HG02571 (cell line): ENCODE results near the gene CD79A.
"Not testable (repeated sequence)": the region's sequence is repeated elsewhere in the genome, so short reads cannot be mapped to it uniquely, and the experiment has no call there.

Source experiments
- ATAC-seq: cut with Tn5 transposase; IDR thresholded peaks from one replicate; pipeline ENCODE4 v1.9.1; 2021; ENCODE audit warnings: mild to moderate bottlenecking, moderate library complexity; ENCODE audit not compliant: unreplicated experiment

CD79A gene

DNA sequence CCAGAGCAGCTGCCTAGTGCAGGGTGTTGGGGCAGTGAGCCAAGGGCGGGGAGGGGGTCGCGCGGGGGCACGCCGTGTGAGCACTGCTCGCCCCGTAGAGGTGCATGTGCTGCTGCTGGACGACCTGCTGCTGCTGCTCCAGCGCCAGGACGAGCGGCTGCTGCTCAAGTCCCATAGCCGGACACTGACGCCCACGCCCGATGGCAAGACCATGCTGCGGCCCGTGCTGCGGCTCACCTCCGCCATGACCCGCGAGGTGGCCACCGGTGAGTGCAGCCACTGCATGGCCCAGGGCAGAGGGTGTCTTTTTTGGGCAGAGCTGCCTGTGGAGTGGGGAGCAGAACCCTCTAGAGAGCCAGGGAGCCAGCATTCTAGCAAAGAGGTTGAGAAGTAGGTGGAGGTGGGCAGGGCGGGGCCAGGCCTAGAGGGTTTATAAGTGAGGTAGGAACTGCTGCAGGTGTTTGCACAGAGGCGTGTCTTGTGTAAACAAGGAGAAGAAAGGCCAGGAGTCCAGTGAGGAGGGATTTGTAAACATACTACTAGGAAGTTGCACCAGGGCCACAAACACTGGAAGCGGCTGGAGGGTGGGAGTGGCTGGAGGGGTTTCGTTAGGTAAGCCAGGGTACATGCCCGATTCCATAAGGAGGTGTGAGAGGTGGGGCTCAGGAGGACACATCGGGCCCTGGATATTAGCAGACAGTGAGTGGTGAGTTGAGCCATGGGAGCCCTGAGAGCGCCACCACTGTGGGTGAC is 27.2 kb downstream of the CD79A start:
- ATAC-seq, result no peak

GRCh38 chr19:41905273-41906002 is 28.4 kb downstream of the CD79A start:
- no peak for ATAC-seq

GRCh38 chr19:41906271-41906670 is 29.2 kb downstream of the CD79A start:
- no peak for ATAC-seq

- no peak for ATAC-seq
These were observed 30.0 kb downstream of the CD79A start for GRCh38 chr19:41906916-41907680.

DNA sequence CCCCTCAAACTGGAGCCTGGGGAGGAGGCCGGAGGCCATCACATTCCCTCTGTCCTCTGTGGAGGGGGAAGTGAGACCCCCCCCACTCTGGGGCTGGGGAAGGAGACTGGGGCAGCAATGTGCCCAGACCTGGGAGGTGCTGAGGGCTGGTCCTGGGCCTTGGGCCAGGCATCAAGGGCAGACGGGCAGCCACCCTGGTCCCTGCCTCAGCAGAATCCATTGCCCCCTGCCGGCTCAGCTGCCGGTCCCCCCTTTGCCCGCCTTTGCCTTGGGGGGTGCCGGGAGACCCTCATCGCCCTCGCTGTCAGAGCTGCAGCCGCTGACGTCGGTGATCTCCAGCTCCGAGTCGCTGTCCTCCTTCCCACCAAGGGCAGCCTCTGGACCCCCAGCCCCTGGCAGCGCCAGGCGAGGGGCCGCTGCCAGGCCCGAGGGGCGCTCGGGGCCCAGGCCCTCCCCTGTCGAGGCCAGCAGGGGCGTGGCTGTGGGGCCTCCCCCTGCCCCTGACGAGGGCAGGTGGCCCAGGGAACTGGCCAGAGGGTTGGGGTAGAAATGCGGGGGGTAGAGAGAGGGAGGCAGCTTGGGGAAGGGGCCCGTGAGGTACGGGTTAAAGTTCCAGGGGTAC is 31.0 kb downstream of the CD79A start:
- ATAC-seq, result no peak

DNA sequence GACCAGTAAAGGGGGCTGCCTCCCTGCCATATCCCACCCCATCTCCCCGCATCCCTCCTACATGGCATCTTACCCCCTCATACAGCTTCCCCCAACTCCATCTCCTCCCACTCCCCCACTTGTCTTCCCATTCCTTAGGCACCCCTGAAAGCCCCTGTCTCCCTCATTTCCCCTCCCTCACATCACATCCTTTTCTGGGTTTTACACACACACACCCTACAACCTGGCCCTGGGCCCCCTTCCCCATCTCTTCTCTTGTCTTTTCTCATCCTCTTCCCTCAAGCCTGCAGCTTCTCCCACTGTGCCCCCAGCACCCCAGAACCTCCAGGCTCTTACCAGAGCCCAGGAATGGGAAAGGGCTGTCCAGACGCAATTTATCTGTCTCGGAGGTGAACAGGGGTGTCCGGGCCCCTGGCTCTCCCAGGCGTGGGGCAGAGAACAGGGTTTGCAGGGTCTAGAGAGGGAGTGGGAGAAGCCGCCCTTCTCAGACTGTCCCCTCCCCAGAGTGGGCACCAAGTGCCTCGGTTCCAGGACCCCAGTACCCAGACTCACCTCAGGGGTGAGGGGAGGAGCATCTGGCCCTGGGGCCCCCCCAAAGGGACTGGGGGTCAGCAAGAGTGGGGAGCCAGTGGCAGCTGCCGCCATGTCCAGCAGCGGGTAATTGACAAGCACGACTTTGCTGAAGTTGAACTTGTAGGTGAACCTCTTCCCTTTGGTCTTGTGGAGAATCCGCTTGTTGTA is 31.8 kb downstream of the CD79A start:
- no peak for ATAC-seq

DNA sequence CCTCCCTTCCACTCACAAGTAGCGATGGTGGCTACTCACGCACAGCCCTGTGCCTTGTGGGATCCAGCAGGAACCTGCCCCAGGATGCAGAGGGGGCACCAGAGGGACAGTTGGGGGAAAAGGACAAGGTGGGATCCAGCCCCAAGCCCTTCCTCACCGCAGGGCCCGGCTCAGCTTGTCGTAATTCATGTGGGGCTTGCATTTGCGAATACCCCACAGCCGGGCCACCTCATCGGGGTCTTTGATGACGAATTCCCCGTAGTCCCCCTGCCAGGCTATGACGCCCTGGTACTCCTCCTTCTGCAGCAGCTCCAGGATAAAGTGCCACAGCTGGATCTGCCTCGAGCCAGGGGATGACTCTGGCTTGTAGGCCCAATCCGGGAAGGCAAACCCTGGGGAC is 32.6 kb downstream of the CD79A start:
- no peak for ATAC-seq

DNA sequence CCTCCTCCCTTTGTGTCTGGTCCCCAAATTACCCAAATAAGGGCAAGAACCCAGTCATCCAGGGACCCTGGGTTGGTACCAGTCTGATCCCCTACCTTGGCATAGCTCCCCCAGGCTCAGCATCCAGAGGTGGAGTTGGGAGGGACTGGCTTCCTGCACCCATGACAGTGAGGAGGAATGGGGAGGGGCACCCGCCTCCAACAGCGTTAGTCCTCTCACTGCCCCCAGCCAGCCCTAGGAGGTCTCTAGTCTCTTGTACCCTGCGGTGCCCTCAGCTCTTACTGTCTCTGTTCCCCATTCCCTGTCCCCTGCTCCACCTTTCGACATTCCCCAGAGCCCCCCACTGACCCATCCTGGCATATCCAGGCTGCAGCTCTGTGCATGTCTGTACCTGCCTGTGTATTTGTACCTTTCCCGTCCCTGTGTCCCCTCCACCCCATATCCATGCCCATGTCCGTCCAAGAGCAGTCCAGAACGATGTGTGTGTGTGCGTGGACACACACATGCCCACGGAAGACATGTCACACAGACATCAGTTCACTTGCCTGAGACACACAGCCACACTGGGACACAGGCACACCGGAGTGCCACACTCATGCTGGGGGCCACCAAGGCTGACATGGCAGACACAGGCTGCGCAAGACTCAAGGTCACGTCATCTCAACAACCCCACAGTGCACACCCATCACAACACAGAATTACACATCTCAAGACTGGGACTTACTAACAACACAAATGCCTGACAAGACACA is 33.3 kb downstream of the CD79A start:
- ATAC-seq, result no peak

DNA sequence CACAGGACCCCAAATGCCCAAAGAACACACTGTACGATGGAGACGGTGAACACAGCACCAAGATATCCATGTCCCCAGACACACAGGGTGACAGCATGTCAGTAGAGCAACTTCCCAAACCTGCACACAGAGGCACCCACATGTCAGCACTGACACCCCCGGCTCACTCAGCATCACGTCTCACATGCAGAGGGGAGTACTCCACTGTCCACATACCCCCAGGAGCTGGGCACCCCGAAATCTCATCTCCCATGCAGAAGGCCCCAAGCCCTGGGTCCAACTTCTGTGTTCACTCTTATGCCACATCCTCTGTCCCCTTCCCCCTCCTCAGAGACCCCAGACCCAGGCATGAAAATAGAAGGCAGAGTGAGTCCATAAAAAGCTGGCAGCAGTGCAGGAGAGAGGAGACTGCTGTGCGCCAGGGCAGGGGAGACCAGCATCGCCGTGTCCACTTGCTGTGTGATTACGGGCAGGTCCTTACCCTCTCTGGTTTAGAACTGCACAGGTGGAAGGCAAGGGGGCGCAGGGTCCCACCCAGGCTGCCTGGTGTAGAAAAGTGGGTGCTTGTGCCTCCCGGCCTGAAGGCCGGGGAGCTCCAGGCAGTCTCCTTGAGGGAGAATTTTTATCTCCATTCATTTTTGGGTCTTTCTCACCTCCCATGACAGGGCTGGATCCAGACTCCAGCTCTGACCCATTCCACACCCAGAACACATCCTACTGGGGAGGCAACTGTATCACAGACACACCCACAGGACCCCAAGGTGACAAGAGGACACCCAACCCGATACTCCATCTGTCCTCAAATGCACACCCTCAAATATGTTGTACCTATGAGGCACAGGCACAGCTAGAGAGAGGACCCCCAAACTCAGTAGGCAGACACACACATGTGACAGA is 34.2 kb downstream of the CD79A start:
- ATAC-seq, result no peak

DNA sequence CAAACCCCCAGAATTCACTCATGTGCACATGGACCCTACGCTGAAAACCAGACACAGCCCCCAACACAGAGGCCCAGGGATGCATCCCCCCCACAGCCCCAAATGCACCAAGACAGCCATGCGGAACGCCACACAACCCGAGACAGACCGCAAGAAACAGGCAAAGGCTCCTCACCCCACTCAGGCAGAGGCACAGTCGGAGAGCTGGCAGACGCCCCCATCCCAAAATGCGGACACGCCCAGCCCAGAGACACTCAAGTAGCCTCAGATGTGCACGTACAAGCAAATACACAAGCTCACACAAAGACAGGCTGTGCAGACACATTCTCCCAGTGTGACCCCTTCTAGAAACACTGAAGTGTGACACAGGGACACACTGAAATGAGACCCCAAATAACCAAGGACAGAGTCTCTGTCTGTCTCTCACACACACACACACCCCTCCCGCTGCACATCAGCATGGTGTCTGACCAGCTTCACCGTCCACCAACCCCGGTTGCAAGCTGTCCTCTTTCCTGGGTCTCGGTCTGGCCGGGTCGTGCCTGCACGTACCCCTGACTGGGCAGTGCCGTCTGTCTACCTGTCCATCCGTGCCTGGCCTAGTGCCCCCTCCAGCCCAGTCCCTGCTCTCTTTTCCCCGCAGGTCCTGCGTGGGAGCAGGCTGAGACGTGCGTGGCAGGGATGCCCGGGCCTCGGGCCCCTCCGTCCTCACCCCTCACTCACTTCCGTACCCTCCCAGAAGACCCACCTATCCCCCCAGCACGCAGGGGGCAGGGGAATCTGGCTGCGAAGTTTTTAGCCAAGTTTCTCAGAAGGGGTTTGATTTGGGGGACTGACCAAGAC is 35.0 kb downstream of the CD79A start:
- no peak for ATAC-seq

DNA sequence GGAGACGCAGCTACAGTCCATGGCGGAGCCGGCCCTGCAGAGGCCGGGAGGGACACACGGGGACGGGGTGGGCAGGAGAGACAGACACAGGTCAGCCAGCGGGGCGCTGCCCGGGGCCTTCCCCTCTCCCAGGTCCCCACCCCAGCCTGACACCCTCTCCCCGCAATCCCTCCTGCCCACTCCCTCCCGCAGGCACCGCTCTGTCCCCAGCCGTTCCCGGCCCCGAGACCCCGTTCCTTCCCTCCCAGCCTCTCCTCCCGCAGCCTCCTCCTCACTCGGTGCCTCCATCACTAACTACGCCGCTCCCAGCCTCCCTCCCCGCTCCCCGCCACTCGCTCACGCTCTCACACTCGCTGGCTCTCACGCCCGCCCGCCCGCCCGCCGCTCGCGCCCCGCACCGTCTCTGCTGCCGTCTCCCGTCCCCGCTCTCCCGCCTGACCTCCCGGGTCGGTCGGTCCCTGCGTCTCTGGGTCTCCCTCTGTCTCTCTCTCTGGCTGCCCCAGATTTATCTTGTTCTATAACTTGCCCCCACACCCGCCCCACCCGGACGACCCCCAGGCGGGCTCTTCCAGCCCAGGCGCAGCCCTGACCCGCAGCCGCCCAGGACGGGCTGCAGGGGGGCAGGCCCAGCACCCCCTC is 35.9 kb downstream of the CD79A start:
- no peak for ATAC-seq

DNA sequence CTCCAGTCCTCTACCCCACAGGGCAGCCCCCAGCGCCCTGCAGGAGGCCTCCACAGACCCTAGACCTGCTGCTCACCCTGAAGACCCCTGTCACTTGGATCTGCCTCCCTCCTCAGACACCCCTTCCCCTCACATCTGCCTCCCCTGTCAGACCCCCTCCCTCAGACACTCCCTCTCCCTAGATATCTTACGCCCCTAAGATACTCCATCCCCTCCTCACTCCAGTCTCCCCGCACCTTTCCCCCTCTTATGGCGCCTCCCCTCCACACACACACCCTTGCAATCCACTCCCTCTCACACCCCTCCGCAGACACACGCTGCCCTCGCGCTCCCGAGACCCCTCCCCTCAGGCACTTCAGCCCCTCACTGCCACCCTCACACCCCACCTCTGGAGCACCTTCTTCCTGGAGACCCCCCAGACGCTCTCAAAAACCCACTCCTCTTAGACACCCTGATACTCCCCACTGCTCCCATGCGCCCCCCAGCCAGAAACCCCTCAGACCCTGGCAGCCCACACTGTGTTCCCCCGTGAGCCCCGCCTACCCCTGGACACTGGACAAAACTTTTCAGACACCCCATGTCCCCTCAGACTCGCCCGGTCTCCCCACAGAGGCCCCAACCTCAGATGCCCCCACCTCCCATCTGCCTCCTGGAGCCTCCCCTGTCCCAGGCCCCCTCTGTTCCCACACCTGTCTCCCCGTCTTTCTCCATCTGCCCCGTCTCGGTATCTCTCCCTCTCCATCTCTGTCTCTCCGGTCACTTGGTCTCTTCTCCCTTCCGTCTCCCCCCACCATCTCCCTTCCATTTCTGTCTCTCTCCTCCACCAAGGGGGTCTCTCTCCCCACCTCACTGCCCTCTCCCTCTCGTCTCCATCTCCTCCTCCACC is 36.7 kb downstream of the CD79A start:
- ATAC-seq, result no peak

DNA sequence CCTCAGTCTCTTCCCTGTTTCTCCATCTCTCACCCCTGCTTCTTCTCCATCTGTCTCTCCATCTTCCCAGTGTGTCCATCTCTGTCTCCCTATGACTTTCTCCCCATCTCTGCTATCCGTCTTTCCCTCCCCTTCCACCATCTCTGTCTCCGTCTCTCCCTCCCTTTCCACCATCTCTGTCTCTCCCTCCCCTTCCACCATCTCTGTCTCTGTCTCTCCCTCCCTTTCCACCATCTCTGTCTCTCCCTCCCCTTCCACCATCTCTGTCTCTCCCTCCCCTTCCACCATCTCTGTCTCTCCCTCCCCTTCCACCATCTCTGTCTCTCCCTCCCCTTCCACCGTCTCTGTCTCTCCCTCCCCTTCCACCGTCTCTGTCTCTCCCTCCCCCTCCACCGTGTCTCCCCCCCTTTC is 37.4 kb downstream of the CD79A start:
- ATAC-seq, result not testable (repeated sequence)

GRCh38 chr19:41915021-41915775 is 38.1 kb downstream of the CD79A start:
- ATAC-seq, result no peak

DNA sequence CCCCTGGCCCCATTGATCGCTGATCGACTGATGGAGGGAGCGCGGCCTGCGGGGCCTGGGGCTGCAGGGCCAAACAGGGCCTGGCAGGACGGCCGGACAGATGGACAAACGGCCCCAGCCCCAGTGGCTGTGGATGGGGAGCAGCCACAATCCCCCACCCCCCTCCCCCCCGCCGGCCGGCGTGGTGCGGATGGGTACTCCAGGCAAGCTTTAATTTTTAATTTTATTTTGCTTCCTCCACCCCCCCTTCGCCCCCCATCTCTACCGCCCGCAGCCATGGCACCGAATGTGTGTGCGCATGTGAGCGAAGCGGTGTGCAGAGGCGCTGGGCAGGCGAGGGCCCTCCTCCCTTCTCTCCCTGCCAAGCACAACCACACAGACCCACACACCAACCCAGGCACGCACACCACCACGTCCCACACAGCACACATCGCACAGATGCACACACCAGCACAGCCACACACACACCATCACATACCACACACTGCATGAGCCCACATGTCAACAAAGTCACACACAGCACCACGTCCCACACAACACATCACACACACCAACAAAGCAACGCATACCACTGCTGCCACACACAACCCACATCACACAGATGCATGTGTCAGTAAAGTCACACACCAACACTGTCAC is 38.8 kb downstream of the CD79A start:
- no peak for ATAC-seq
